ENCODE measurements around the gene ANO2.

ANO2 gene

DNA sequence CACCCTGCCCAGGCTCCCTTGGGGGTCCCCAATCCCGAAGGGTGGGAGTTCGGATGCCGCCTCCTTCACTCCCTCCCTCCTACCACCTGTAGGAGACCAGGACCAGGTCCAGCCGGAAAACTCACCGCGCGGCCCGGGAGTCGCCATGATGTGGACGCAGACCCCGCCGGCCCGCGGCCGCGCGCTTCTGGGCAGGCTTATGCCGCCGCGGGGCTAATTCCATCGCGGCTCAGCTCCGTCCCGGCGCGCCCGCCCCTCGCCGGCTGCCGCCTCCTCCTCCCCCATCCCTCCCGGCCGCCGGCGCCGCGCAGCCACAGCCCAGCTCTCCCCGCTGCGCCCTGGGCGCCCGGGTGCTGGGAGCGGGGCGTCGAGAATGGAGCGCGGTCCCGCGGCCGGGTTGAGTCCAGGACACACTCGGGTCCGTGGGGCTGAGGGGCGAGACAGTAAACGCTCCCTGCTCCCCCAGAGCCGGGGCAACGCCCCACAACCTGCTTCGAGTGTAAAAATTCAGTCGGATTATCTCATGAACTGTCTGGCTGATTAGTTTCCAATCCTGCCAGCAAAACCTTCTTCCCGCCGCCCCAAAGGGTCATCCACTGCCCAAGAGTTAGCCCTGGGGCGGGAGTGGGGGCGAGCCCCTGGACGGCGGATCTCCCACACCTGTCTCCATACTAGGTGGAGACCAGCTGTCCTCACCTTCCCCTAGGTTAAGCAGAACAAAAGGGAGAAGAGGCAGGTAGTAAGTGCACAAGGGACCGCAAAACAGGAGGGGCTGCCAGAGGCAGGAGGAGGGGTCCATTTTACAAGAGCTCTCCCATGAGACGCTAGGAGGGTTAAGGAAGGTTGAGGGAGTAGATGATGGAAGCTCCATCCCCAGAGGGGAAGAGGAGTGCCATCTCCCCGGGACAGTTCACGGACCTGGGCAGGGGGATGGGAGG is at the start of gene ANO2:
TSS of gene ANO2 (minus strand) at position 189 of the 938 bp plus-strand sequence. CDS start at position 147, 42 bp downstream.
- DNase-seq (ENCODE audit: low read depth, low spot score) = no peak

GRCh38 chr12:5989621-5990020 is 44.6 kb upstream of the ANO2 start:
- no peak for DNase-seq (ENCODE audit: low read depth, low spot score)

- DNase-seq (ENCODE audit: low read depth, low spot score) = peak; percentile 26
Observed at GRCh38 chr12:5988659-5989116, 43.6 kb upstream of the ANO2 start.

GRCh38 chr12:5988088-5988487 is 43.0 kb upstream of the ANO2 start:
- DNase-seq (ENCODE audit: low read depth, low spot score) = no peak

DNA sequence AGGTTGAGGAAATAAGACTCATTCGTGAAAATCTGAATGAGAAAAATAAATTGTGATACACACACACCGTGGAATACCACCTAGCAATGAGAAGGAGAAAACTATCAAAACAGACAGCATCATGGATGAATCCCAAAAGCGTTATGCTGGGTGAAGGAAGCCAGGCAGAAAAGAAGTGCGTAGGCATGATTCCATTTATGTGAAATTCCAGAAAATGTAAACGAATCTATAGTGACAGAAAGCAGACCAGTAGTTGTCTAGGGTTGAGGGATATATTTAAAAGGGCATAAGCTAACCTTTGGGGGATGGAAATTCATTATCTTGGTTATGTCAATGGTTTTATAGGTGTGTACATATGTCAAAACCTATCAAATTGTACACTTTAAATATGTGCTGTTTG is 42.5 kb upstream of the ANO2 start:
- no peak for DNase-seq (ENCODE audit: low read depth, low spot score)

DNA sequence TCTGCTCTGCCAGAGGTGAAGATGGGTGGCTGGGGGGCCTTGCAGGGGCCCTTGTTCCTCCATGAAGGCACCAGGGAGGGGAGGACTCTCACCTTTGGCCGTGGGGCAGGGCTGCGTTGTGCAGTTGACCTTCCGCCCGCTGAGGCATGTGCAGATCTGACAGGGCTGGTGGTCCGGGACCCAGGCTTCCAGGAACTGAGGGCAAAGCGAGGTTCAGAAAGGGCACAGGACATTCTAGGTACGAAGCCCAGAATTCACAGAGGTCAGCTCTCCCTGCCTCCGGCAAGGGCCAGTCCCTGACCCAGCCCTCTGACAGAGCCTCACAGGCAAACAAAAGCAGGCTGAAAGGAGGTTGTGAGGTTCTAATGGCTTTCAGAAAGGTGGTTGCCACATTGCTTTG is 40.4 kb upstream of the ANO2 start:
- no peak for DNase-seq (ENCODE audit: low read depth, low spot score)

DNA sequence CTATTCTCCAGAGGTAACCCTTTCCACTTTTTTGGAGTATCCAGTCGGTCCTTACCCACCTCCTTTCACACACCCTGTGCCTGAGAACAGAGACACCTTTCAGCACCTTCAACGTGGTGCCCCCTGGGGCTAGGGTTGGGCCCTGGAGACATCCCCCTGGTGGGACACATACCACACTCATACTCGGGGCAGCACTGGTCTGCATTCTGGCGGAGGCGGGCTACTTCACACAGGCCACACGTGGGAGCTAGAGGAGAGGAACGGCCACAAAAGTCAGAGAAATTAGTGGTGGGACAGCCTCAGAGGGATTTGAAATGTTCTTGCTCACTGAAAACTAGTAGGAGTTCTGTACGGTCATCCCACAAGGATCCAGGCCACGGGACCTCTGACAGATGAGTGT is 39.8 kb upstream of the ANO2 start:
- no peak for DNase-seq (ENCODE audit: low read depth, low spot score)

GRCh38 chr12:5982106-5982505 is 37.0 kb upstream of the ANO2 start:
- no peak for DNase-seq (ENCODE audit: low read depth, low spot score)

DNA sequence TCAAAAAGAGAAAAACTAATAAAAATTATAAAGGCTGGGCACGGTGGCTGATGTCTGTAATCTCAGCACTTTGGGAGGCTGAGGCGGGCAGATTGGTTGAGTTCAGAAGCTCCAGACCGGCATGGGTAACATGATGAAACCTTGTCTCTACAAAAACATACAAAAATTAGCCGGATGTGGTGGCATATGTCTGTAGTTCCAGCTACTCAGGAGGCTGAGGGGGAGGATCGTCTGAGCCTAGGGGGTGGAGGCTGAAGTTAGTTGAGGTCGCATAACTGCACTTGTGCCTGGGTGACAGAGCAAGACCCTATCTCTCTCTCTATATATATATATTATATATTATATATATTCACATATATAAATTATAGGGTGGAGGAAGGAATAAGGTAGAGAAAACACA is 32.5 kb upstream of the ANO2 start:
- no peak for DNase-seq (ENCODE audit: low read depth, low spot score)

DNA sequence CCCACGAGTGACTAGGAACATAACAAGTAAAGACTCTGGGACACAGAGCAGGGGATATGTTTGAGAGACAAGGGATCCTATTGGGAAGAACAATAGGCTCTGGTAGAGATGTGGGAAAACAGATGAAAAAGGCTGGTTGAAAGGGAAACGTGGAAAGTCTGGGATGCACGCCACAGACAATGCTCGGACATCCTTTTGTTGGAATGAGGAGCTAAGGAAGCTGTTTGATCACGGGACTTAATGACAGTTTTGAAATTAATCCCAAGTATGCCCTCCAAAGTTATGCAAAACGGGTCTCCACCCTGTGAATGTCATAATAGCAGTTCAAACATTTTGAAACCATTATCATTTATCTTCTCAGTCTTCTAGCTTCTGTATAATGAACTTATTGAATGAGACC is 31.7 kb upstream of the ANO2 start:
- no peak for DNase-seq (ENCODE audit: low read depth, low spot score)

DNA sequence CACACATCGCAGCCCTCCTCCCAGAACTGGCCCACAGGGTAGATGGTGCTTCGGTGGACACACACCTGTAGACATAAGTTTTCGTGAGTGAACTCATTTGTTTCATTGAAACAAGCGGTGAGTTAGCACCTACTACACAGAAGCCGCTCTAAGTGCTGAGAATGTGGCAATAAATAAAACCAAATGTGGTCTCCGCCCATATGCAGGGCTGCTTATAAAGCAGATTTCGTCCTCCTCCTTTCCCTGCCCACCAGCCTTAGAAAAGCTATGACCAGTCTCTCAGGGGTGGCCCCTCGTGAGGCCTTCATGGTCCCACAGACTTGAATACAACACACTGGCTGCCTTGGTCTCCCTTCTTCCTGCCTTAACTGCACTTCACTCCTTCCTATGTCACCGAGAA is 31.1 kb upstream of the ANO2 start:
- DNase-seq (ENCODE audit: low read depth, low spot score) = no peak

DNA sequence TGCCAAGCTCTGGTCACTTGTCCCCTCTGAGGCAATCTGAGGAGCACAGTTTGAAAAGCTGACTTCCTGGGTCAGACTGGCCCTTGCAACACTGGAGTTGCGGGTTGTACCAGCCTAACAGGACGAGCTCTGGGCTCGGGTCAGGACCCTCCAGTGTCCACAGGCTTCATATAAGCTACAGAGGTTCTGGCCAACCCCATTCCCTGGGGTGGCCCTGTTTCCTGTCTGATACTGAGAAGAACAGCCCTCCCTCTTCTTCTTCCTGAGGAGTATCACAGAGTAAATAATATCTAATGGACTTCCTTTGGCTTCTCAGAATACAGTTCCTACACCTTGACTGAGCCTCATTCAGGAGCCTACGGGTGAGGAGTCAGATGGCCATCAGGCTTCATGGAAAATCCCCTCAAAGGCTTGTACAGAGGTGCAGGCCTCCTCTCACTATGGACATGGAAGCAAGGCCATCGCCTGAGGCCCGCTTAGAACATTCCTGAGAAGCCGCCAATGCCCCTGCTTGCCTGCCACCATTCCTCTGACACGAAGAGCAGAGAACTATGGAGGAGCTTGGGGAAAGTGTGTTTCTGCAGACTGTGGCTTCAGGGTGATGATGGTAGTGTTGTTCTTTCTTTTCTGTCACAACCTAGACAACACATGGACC is 28.5 kb upstream of the ANO2 start:
- no peak for DNase-seq (ENCODE audit: low read depth, low spot score)

- DNase-seq (ENCODE audit: low read depth, low spot score) = no peak
Observed at GRCh38 chr12:5972387-5972786, 27.3 kb upstream of the ANO2 start.

GRCh38 chr12:5971194-5971850 is 26.3 kb upstream of the ANO2 start:
- no peak for DNase-seq (ENCODE audit: low read depth, low spot score)

DNA sequence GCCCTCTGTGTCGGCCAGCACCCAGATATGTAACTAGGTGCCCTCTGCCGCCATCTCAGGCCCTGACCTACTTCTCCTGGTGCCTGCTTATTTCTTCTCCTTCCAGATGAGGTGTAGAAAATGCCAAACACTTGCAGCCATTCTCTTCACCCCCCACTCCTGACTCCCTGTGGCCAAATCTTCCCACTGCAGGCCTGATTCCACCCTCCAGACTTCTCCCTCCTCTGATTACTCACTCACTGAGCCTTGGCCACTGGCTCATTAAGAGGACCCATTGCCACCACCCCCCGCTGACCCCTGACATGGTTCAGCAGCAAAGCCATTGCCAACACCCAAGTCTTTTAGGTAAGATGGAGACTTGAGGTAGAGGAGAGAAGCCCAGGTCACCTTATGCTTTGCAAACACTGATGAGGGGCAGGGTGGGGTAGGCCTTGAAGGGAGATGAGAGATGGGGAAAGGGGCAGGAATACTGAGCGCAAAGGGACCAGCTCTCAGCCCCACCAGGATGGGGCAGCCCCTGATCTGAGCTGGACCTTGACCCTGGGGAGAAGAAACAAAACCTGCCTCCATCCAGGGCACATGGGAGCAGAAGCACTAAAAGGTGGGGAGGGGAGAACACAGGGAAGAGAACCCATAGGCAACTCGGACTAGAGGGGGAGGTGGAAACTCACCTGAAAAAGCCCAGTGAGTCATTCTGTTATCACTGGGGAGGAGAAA is 25.1 kb upstream of the ANO2 start:
- no peak for DNase-seq (ENCODE audit: low read depth, low spot score)

- DNase-seq (ENCODE audit: low read depth, low spot score) = no peak
Observed at GRCh38 chr12:5969156-5969973, 24.3 kb upstream of the ANO2 start.

- no peak for DNase-seq (ENCODE audit: low read depth, low spot score)
Observed at GRCh38 chr12:5967645-5968415, 22.8 kb upstream of the ANO2 start.

DNA sequence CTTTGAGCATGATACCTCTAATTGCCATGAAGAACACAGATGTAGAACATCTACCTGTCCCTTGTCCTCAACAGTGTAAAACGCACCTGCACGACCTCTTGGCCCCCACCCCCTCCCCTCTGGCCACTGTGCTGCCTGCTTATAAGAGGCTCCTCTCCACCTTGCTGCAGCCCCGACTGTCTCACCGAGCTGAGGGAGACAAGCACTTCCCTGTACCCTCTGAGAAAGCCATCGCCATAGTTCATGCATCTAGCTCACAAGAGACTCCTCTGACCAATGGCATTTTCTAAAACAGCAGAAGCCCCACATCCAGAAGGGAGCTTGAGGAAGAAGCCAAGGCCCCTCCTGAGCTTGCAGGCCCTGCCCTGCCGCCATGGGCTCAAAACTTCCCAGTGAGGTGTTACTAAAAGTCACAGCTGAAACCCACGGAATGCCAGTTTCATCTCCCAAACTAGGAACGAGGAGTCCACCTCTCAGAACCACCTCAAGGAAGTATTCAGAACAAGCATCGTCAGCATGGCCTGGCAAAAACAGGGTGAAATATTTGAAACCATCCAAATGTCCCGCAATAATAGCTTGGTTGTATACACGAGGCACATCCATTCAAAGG is 21.5 kb upstream of the ANO2 start:
- no peak for DNase-seq (ENCODE audit: low read depth, low spot score)

- DNase-seq (ENCODE audit: low read depth, low spot score) = no peak
Observed at GRCh38 chr12:5965950-5966383, 20.9 kb upstream of the ANO2 start.
